ENCODE results near the gene DIS3L2. TPM values are rescaled to one million over a fixed set of nuclear protein-coding genes. Genes with fewer than 3 reads are reported as not detected.

DIS3L2 gene
- total and polyA plus RNA-seq, 2 of the 4 experiments (the other 2 are of a cell fraction): 14.7 to 19.2 TPM

DNA sequence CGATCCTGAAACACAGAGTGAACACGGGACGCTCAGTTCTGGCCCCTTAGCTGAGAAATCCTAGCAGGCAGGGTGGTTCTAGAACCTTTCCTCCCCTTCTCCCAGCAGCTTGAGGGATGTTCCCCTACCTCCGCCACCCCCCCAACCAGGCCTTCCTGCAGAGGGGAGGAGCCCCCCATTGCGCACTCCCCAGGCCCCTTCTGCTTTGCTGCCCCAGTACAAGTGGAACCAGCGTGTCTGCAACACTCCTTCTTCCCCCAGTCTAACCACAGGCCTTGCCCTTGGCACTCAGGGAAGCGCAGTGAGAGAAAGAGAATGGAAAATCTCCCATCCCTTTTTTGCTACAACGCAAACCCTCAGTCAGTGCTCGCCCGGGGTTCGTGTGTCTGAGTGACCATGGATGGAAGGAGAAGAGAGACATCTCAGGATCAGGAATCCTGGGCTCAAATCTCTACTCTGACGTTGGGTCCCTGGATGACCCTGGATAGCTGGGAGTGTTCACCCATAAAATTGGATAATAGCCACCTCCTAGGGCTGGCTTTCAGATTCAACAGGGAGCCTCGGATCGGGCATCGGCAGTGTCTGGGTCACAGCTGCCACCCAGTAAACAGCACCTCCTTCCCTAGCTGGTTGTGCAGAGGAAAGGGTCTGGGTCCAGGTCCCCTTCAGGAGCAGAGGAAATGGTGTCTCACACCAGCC lies 39.1 kb upstream of the DIS3L2 start:
- ChIA-PET CTCF (interaction anchor here (1.5 kb wide), 1 partner anchor 22 kb away, joined by 3 read pairs; no protein-coding TSS in a partner anchor), POLR2A (ENCODE audit: unreplicated experiment) (no interaction called here)
- Histone ChIP-seq H3K23ac (ENCODE audit: low read depth, low read length) (no peak overlapping the region), H3K9me1 (ENCODE audit: insufficient read depth, low read length) (no peaks in the 10 kb centered on the region), H3K56ac (ENCODE audit: extremely low read depth, insufficient read depth, low read length) (no peak overlapping the region), H3K9ac (ENCODE audit: low read depth, low read length) (no peak overlapping the region), H3K14ac (replicated peaks; ENCODE audit: low read depth, low read length) (no peak overlapping the region), H3K9me3 (ENCODE audit: control insufficient read depth, insufficient read depth, low read length) (no peaks in the 10 kb centered on the region), H4K91ac (ENCODE audit: insufficient read depth, low read depth, low read length) (no peak overlapping the region), H2AK9ac (replicated peaks; ENCODE audit: low read depth, low read length, poor library complexity) (no peak overlapping the region), H3K4me2 (ENCODE audit: low read depth, low read length) (no peak overlapping the region), H3K36me3 (ENCODE audit: control insufficient read depth, insufficient read depth, low read length) (no peaks in the 10 kb centered on the region), H2BK20ac (ENCODE audit: low read depth, low read length) (no peak overlapping the region), H2BK15ac (ENCODE audit: low read depth, low read length) (no peak overlapping the region), H2AFZ (replicated peaks; ENCODE audit: low read length, poor library complexity) (no peak overlapping the region), H3K18ac (ENCODE audit: low read depth, low read length) (no peak overlapping the region), H4K5ac (ENCODE audit: low read depth, low read length) (no peak overlapping the region), H3K4ac (ENCODE audit: low read depth, low read length) (no peak overlapping the region), H3K27ac (ENCODE audit: insufficient read depth, low read length) (no peak overlapping the region), H4K20me1 (ENCODE audit: insufficient read depth, low read length) (0 out of 2 replicates have a peak, but pooled peaks cover 3% of the 10 kb centered on the region), H2BK5ac (ENCODE audit: low read depth, low read length, poor library complexity, severe bottlenecking) (no peak overlapping the region), H3K4me1 (ENCODE audit: control insufficient read depth, insufficient read depth, low read length) (peaks cover 5% of the 10 kb centered on the region), H3K79me1 (ENCODE audit: low read depth in 1 of 2, low read length in 2 of 2) (no peaks in the 10 kb centered on the region), H2BK120ac (ENCODE audit: low read depth, low read length) (no peak overlapping the region), H4K8ac (ENCODE audit: low read depth in 2 of 2, low read length in 2 of 2) (no peak overlapping the region), H3K27me3 (ENCODE audit: control insufficient read depth, insufficient read depth, low read length) (peaks cover 49% of the 10 kb centered on the region), H2AK5ac (ENCODE audit: low read depth, low read length) (no peak overlapping the region), H3K4me3 (ENCODE audit: insufficient read depth, low read depth, low read length) (no peak overlapping the region)
- dilution Hi-C loops (cut with HindIII; ENCODE audit: low sequenced_read_pairs, unreplicated experiment): no loop called here
- in situ Hi-C loops (cut with MboI; ENCODE audit: low sequenced_read_pairs): no loop called here
- 20% methylated on average over 1 of the region's 15 CpGs; no CpG with 5 or more reads in 1 of the 2 experiments for WGBS, 2 experiments (ENCODE audit: extremely low coverage in 2 of 2, insufficient read length in 1 of 2)
- ATAC-seq (ENCODE audit: low read depth): no peak
- intact Hi-C loops (cut with micrococcal nuclease): no loop called here
- no peak for DNase-seq
- no TSS peak for BruUV-seq (replicated peaks)
- TF ChIP-seq POLR2A (IDR thresholded peaks at IDR 0.05; ENCODE audit: low read depth, low read length) (no peak), NFE2L2 (IDR thresholded peaks at IDR 0.05; ENCODE audit: low read depth, low read length) (no peak), FOS (IDR thresholded peaks at IDR 0.05; ENCODE audit: low read depth, low read length) (no peak), SMC3 (IDR thresholded peaks at IDR 0.05; ENCODE audit: low read depth, low read length) (no peak), MAZ (IDR thresholded peaks at IDR 0.05; ENCODE audit: borderline replicate concordance, low read depth, low read length) (no peak), RFX5 (IDR thresholded peaks at IDR 0.05; ENCODE audit: low read depth, low read length) (no peak), RCOR1 (IDR thresholded peaks at IDR 0.05; ENCODE audit: insufficient replicate concordance, low read length) (no peak), CEBPB (IDR thresholded peaks at IDR 0.05; ENCODE audit: low read depth, low read length) (no peak), CHD1 (IDR thresholded peaks at IDR 0.05; ENCODE audit: low read depth, low read length) (no peak), MXI1 (IDR thresholded peaks at IDR 0.05; ENCODE audit: borderline replicate concordance, low read depth, low read length) (no peak), RAD21 (IDR thresholded peaks at IDR 0.05; ENCODE audit: low read length) (no peak), BHLHE40 (IDR thresholded peaks at IDR 0.05; ENCODE audit: low read depth, low read length) (no peak), MAFK (IDR thresholded peaks at IDR 0.05; ENCODE audit: low read depth, low read length) (no peak)
- TF ChIP-seq, protein P1, sequence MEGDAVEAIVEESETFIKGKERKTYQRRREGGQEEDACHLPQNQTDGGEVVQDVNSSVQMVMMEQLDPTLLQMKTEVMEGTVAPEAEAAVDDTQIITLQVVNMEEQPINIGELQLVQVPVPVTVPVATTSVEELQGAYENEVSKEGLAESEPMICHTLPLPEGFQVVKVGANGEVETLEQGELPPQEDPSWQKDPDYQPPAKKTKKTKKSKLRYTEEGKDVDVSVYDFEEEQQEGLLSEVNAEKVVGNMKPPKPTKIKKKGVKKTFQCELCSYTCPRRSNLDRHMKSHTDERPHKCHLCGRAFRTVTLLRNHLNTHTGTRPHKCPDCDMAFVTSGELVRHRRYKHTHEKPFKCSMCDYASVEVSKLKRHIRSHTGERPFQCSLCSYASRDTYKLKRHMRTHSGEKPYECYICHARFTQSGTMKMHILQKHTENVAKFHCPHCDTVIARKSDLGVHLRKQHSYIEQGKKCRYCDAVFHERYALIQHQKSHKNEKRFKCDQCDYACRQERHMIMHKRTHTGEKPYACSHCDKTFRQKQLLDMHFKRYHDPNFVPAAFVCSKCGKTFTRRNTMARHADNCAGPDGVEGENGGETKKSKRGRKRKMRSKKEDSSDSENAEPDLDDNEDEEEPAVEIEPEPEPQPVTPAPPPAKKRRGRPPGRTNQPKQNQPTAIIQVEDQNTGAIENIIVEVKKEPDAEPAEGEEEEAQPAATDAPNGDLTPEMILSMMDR (conservative IDR thresholded peaks at IDR 0.05; ENCODE audit: low read depth, low read length): no peak
- TF ChIP-seq, protein P2, sequence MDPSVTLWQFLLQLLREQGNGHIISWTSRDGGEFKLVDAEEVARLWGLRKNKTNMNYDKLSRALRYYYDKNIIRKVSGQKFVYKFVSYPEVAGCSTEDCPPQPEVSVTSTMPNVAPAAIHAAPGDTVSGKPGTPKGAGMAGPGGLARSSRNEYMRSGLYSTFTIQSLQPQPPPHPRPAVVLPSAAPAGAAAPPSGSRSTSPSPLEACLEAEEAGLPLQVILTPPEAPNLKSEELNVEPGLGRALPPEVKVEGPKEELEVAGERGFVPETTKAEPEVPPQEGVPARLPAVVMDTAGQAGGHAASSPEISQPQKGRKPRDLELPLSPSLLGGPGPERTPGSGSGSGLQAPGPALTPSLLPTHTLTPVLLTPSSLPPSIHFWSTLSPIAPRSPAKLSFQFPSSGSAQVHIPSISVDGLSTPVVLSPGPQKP (IDR thresholded peaks at IDR 0.05; ENCODE audit: borderline replicate concordance, low read depth, low read length): no peak
- TF ChIP-seq, protein P3, sequence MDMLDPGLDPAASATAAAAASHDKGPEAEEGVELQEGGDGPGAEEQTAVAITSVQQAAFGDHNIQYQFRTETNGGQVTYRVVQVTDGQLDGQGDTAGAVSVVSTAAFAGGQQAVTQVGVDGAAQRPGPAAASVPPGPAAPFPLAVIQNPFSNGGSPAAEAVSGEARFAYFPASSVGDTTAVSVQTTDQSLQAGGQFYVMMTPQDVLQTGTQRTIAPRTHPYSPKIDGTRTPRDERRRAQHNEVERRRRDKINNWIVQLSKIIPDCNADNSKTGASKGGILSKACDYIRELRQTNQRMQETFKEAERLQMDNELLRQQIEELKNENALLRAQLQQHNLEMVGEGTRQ (IDR thresholded peaks at IDR 0.05; ENCODE audit: low read depth, low read length): no peak
